Body of pancreas (tissue), 4 donors: ENCODE data around the gene NEIL1. TPM values are rescaled to one million over a fixed set of nuclear protein-coding genes. Genes with fewer than 3 reads are reported as not detected.

Source experiments
- ATAC-seq: fragments of 150-250 bp; one replicate; pipeline ENCODE4 v1.9.1; 2016
- DNase-seq, 4 donors: peaks; one replicate each; pipeline ENCODE4 v3.0.0-alpha.2; 2019
- H3K27ac ChIP-seq, 4 donors: fragments of 200-600 bp; sonication (generic); 1 replicate in 3 of 4; 2 replicates in 1 of 4; pipeline versions ENCODE4 v1.5.1 to v1.6.1; 2016 to 2019; ENCODE audit warnings: mild to moderate bottlenecking in 1 of 4, mixed read lengths in 1 of 4, moderate library complexity in 1 of 4
- H3K27me3 ChIP-seq, 2 donors: fragments of 200-600 bp; sonication (generic); one replicate each; pipeline ENCODE4 v1.6.0; 2016; ENCODE audit warnings: mild to moderate bottlenecking in 1 of 2
- H3K36me3 ChIP-seq, 2 donors: fragments of 200-600 bp; sonication (generic); replicated peaks in 1 of 2; 2 replicates each; pipeline ENCODE4 v1.5.1; 2016; ENCODE audit warnings: low read depth in 2 of 2; ENCODE audit not compliant: insufficient read depth in 1 of 2
- H3K4me1 ChIP-seq: fragments of 200-600 bp; sonication (generic); one replicate; pipeline ENCODE4 v1.6.0; 2016
- H3K4me3 ChIP-seq, 2 donors: fragments of 200-600 bp; sonication (generic); 1 replicate in 1 of 2; 2 replicates in 1 of 2; pipeline ENCODE4 v1.5.1; 2016 to 2019
- H3K9me3 ChIP-seq, 3 donors: fragments of 200-600 bp; sonication (generic); 1 replicate in 2 of 3; 2 replicates in 1 of 3; pipeline ENCODE4 v1.5.1; 2016
- CTCF ChIP-seq, 7 experiments: fragments of 450-650 bp in 4 of 7; fragments of 200-600 bp in 3 of 7; sonication (generic) in 3 of 7; IDR thresholded peaks; one replicate each; pipeline ENCODE4 v1.5.1; 2016 to 2019; ENCODE audit warnings: antibody characterized with exemption in 7 of 7
- POLR2A ChIP-seq, 3 donors: fragments of 450-650 bp; IDR thresholded peaks; one replicate each; pipeline ENCODE4 v1.6.1; 2016; ENCODE audit warnings: antibody characterized with exemption in 3 of 3, mild to moderate bottlenecking in 2 of 3
- WGBS, 2 donors: methylation state at CpG; one replicate each; pipeline ENCODE4 v1.1.5; 2017; 5-methylcytosine and 5-hydroxymethylcytosine counted together
- intact Hi-C: fragments of 100-400 bp; cut with DNase I; formaldehyde crosslinking; loops from one replicate; pipeline ENCODE4 v1.15.1; 2023
- microRNA counts, 2 donors: library from miRNA; unstranded; fragments of <30 nt; microRNA quantifications; one replicate each; lab custom pipeline; 2017
- microRNA-seq, 2 donors: library from miRNA; unstranded; fragments of <30 nt; microRNA quantifications; one replicate each; pipeline ENCODE4, GENCODE V29; 2016; ENCODE audit warnings: borderline number of aligned reads in 2 of 2, borderline replicate concordance in 2 of 2
- total RNA-seq, 2 donors: library from RNA; depleted of rRNA; stranded (reverse); fragments of >200 nt; gene quantifications; one replicate each; pipeline ENCODE4 v1.1.0, GENCODE V29; 2016

NEIL1 gene
- total RNA-seq, 2 donors from 2014 or later, result 79.1 to 112 TPM

GRCh38 chr15:75403892-75404291 lies 57.1 kb downstream of the NEIL1 start:
- H3K36me3 ChIP-seq, result peaks cover 0 to 45% of the 10 kb centered on the region in 2 donors
- H3K27me3 ChIP-seq, result no peaks in the 10 kb centered on the region
- intact Hi-C loops, result no loop called here
- TF ChIP-seq POLR2A (IDR thresholded peaks at IDR 0.05) (no peak), CTCF (IDR thresholded peaks at IDR 0.05) (no peak)
- 88 to 96% methylated on average over 2 of the region's 2 CpGs for WGBS, 2 donors
- no peak for DNase-seq
- H3K9me3 ChIP-seq, result no peaks in the 10 kb centered on the region
- no peak overlapping the region for H3K27ac ChIP-seq
- no peak for ATAC-seq
- H3K4me3 ChIP-seq, result no peak overlapping the region
- H3K4me1 ChIP-seq, result no peaks in the 10 kb centered on the region

MicroRNA genes within 50 kb of the gene (microRNA counts, 767-probe panel; counts per million panel counts)
- microRNA hsa-miR-631 (lab: Ali Mortazavi, UCI), result 736 to 1,799 counts per million in 2 donors

Small RNAs within 50 kb of the gene (microRNA-seq; reads per million reads assigned to microRNA genes)
- 0 reads per million in 2 donors for gene MIR631

Other genes with a start within 250 kb of the NEIL1 start
- 10 to 100 TPM; 12.5 to 30.3 TPM for gene C15orf39, start 145.2 kb upstream of the NEIL1 start, total RNA-seq
- not detected for gene GOLGA6C, start 88.7 kb upstream of the NEIL1 start, total RNA-seq
- not detected for gene GOLGA6D, start 64.2 kb upstream of the NEIL1 start, total RNA-seq
- gene COMMD4, start 11.0 kb upstream of the NEIL1 start, total RNA-seq, result 10 to 100 TPM; 35.3 to 43.8 TPM
- 100 to 1,000 TPM; 186 to 339 TPM for gene MAN2C1, start 21.6 kb downstream of the NEIL1 start, total RNA-seq
- 10 to 100 TPM; 17.1 to 23.1 TPM for gene SIN3A, start 104.7 kb downstream of the NEIL1 start, total RNA-seq
- gene PTPN9, start 232.3 kb downstream of the NEIL1 start, total RNA-seq, result 1 to 10 TPM; 7.3 to 9.9 TPM